Loucy (cell line): Measurements from ENCODE around the gene CCDC88C.

ENCODE experiments used
- H2AFZ ChIP-seq: fragments of 200-600 bp; sonication (generic); 2 replicates; pipeline ENCODE4 v1.6.0; 2016; ENCODE audit warnings: antibody characterized with exemption, mild to moderate bottlenecking, low read length, moderate library complexity
- H3F3A ChIP-seq: fragments of 200-600 bp; 2 replicates; pipeline ENCODE4 v1.6.0; 2016; ENCODE audit warnings: antibody characterized with exemption, low read depth, mild to moderate bottlenecking
- H3K27me3 ChIP-seq: fragments of 200-600 bp; sonication (generic); 2 replicates; pipeline ENCODE4 v1.6.1; 2014; ENCODE audit warnings: low read length, mild to moderate bottlenecking; ENCODE audit not compliant: insufficient read depth, poor library complexity, severe bottlenecking
- H3K36me3 ChIP-seq: fragments of 200-600 bp; sonication (generic); 2 replicates; pipeline ENCODE4 v1.6.1; 2016; ENCODE audit warnings: low read length; ENCODE audit not compliant: insufficient read depth
- H3K4me1 ChIP-seq: fragments of 200-600 bp; sonication (generic); 2 replicates; pipeline ENCODE4 v1.5.1; 2014; ENCODE audit warnings: low read length, mild to moderate bottlenecking; ENCODE audit not compliant: insufficient read depth, poor library complexity, severe bottlenecking
- H3K4me2 ChIP-seq: fragments of 200-600 bp; sonication (generic); 2 replicates; pipeline ENCODE4 v1.6.0; 2014; ENCODE audit warnings: antibody characterized with exemption, low read length, low read depth, mild to moderate bottlenecking; ENCODE audit not compliant: poor library complexity, severe bottlenecking
- H3K4me3 ChIP-seq: fragments of 200-600 bp; sonication (generic); 2 replicates; pipeline ENCODE4 v1.5.1; 2014; ENCODE audit warnings: low read length, mild to moderate bottlenecking, mixed read lengths; ENCODE audit not compliant: poor library complexity, severe bottlenecking
- H3K79me2 ChIP-seq: fragments of 200-600 bp; sonication (generic); 2 replicates; pipeline ENCODE4 v1.6.1; 2014; ENCODE audit warnings: low read length; ENCODE audit not compliant: insufficient read depth
- H3K9ac ChIP-seq: fragments of 200-600 bp; sonication (generic); 2 replicates; pipeline ENCODE4 v1.6.0; 2014; ENCODE audit warnings: mild to moderate bottlenecking, low read depth, low read length, moderate library complexity; ENCODE audit not compliant: poor library complexity, severe bottlenecking
- H3K9me2 ChIP-seq: fragments of 200-600 bp; sonication (generic); replicated peaks from 2 replicates; pipeline ENCODE4 v1.6.1; 2016; ENCODE audit warnings: low read depth, low read length, mixed read lengths
- H3K9me3 ChIP-seq: fragments of 200-600 bp; sonication (generic); 2 replicates; pipeline ENCODE4 v1.6.1; 2014; ENCODE audit warnings: mild to moderate bottlenecking, antibody characterized with exemption, low read length, low read depth; ENCODE audit not compliant: insufficient read depth
- H4K20me1 ChIP-seq: fragments of 200-600 bp; sonication (generic); 2 replicates; pipeline ENCODE4 v1.6.0; 2014; ENCODE audit warnings: antibody characterized with exemption, low read length, mild to moderate bottlenecking; ENCODE audit not compliant: insufficient read depth, poor library complexity, severe bottlenecking
- EZH2phosphoT487 ChIP-seq: fragments of 200-600 bp; IDR thresholded peaks from 2 replicates; pipeline ENCODE4 v1.6.1; 2018; ENCODE audit warnings: antibody characterized with exemption, mild to moderate bottlenecking, moderate library complexity, borderline replicate concordance
- TF ChIP-seq, protein P1 (sequence below): fragments of 200-600 bp; sonication (generic); conservative IDR thresholded peaks from 2 replicates; pipeline ENCODE4 v1.5.1; 2014; ENCODE audit warnings: mild to moderate bottlenecking, antibody characterized with exemption, low read length

The CCDC88C gene

DNA sequence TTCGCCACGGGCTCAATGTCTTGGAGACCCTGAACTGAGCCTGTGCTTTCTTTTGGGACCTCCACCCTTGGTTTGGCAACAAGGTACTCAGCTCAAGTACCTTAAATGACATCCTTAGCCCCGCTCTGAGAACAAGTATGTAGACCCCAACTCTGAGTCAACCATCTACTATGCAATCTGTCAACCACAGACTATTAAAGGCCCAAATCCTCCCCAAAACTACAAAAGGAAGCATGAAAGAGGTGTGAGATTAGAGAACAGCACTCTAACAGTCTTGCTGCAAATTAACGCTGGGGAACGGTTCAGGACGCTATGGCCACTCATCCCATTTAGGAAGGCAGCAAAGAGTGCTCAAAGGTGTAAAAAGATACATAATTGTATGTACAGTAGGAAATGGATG is 52.1 kb downstream of the CCDC88C start:
- H3K9me2 ChIP-seq, result no peaks in the 10 kb centered on the region
- no peak overlapping the region for H3K9ac ChIP-seq
- TF ChIP-seq, protein P1, sequence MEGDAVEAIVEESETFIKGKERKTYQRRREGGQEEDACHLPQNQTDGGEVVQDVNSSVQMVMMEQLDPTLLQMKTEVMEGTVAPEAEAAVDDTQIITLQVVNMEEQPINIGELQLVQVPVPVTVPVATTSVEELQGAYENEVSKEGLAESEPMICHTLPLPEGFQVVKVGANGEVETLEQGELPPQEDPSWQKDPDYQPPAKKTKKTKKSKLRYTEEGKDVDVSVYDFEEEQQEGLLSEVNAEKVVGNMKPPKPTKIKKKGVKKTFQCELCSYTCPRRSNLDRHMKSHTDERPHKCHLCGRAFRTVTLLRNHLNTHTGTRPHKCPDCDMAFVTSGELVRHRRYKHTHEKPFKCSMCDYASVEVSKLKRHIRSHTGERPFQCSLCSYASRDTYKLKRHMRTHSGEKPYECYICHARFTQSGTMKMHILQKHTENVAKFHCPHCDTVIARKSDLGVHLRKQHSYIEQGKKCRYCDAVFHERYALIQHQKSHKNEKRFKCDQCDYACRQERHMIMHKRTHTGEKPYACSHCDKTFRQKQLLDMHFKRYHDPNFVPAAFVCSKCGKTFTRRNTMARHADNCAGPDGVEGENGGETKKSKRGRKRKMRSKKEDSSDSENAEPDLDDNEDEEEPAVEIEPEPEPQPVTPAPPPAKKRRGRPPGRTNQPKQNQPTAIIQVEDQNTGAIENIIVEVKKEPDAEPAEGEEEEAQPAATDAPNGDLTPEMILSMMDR, result no peak
- no peak for TF ChIP-seq EZH2phosphoT487
- no peak overlapping the region for H2AFZ ChIP-seq
- no peaks in the 10 kb centered on the region for H3K27me3 ChIP-seq
- H3K79me2 ChIP-seq, result peaks cover 100% of the 10 kb centered on the region
- no peak overlapping the region for H3K4me3 ChIP-seq
- no peaks in the 10 kb centered on the region; the same call in 1 of the 2 replicates for H3K36me3 ChIP-seq
- peaks cover 64% of the 10 kb centered on the region for H3K4me1 ChIP-seq
- no peaks in the 10 kb centered on the region for H3F3A ChIP-seq
- H3K4me2 ChIP-seq, result peak overlapping the region; percentile 8
- H4K20me1 ChIP-seq, result peaks cover 91% of the 10 kb centered on the region
- H3K9me3 ChIP-seq, result no peaks in the 10 kb centered on the region

DNA sequence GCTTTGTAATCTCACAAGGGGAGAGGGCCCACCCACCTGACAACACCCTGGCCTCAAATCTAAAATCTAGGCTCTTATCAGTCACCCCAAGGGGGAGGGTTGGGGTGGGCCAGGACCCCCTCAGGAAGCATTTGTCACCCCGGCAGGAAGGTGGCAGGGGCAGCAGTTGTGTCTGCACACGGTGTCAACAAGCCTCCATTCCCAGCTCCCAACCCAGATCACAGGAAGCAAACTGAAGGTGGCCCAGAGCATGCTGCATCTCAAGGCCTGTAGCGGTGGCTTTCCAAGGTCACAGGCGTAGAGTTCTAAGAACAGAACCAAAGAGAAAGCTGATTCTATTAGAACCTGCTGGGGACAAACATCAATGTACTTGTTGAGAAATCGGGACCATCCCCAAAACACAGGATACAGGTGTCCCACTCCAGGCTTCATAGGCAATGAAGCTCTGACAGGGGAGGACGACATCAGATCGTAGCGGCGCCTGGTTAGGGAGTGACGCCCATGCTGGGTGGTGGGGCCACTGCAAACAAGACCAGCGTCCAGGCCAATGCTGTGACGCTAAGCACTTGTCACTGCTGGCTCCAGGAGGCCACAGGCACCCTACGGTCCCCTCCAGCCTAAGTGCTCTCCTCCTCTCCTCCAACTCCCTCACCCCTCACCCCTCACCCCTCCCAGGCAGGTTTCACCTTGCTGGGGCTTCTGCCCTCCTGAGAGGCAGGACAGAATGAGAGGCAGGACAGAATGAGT is 52.9 kb downstream of the CCDC88C start:
- peaks cover 100% of the 10 kb centered on the region for H3K79me2 ChIP-seq
- no peak overlapping the region for H3K4me2 ChIP-seq
- no peak overlapping the region for H2AFZ ChIP-seq
- H3K4me1 ChIP-seq, result peaks cover 56% of the 10 kb centered on the region
- no peaks in the 10 kb centered on the region for H3F3A ChIP-seq
- no peaks in the 10 kb centered on the region for H3K27me3 ChIP-seq
- peaks cover under 1% of the 10 kb centered on the region; the same call in 1 of the 2 replicates for H3K36me3 ChIP-seq
- no peaks in the 10 kb centered on the region for H3K9me2 ChIP-seq
- H4K20me1 ChIP-seq, result peaks cover 91% of the 10 kb centered on the region
- no peak overlapping the region for H3K9ac ChIP-seq
- TF ChIP-seq, protein P1, result no peak
- no peak for TF ChIP-seq EZH2phosphoT487
- H3K9me3 ChIP-seq, result no peaks in the 10 kb centered on the region
- no peak overlapping the region for H3K4me3 ChIP-seq

DNA sequence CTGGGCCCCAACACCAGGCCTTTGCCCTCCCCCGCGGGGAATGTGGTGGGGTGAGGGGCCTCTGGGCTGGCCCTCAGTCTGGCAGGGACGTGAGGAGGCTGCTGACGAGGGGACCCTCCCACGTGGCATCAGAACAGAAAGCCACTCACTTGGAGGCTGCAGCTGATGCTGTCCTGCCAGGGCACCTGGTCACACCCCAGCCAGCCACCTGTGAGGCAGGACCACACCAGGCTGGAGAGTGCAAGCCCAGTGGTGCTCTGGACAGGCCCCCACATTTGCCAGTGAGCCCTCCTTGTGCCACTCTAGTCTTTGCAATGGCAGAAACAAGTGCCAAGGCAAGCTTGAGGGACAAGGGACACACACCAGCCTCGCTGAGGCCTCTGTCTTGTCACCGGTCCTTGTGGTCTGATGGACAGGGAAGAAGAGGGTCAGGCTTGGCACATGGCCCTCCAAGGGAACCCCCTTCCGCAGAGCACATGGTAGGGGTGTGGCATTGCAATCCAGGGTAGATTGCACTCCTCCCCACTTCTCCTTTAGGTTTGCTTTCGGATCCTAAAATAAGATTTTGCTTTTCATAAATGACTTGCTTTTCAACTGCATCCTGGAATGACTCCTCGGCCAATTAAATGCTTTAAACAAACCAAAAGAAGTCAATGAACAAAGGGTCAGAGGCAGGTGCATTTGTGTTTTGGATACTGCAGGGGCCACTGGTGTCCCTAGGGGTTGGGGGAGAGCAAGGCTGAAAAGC is 53.7 kb downstream of the CCDC88C start:
- Histone ChIP-seq H3K9me3 (no peaks in the 10 kb centered on the region), H3K4me3 (no peak overlapping the region), H3K9ac (no peak overlapping the region), H3K9me2 (no peaks in the 10 kb centered on the region), H3K27me3 (no peaks in the 10 kb centered on the region), H3K36me3 (peaks cover 8% of the 10 kb centered on the region; the same call in 1 of the 2 replicates), H3K4me2 (no peak overlapping the region), H3K4me1 (peaks cover 52% of the 10 kb centered on the region), H3K79me2 (peaks cover 99% of the 10 kb centered on the region), H4K20me1 (peaks cover 90% of the 10 kb centered on the region), H2AFZ (no peak overlapping the region), H3F3A (no peaks in the 10 kb centered on the region)
- no peak for TF ChIP-seq EZH2phosphoT487
- TF ChIP-seq, protein P1, result no peak
